Spinal cord (tissue), 10 donors: ENCODE measurements around the gene UBASH3B. TPM values are rescaled to one million over a fixed set of nuclear protein-coding genes. Genes with fewer than 3 reads are reported as not detected.

ENCODE experiments used
- DNase-seq, 6 donors: peaks; one replicate each; pipeline versions ENCODE4 v3.0.0 to v3.0.0-alpha.2; 2013 to 2015; ENCODE audit warnings: low spot score in 6 of 6, low read depth in 4 of 6
- H3K27ac ChIP-seq: one replicate; pipeline ENCODE4 v1.5.1; 2013; ENCODE audit warnings: low read depth, low read length, control low read depth
- H3K27me3 ChIP-seq: one replicate; pipeline ENCODE4 v1.6.1; 2013; ENCODE audit warnings: low read length; ENCODE audit not compliant: control insufficient read depth, insufficient read depth
- H3K36me3 ChIP-seq: one replicate; pipeline ENCODE4 v1.6.1; 2013; ENCODE audit warnings: low read length; ENCODE audit not compliant: control insufficient read depth, insufficient read depth
- H3K4me1 ChIP-seq: one replicate; pipeline ENCODE4 v1.6.1; 2013; ENCODE audit warnings: low read length; ENCODE audit not compliant: control insufficient read depth, insufficient read depth
- H3K4me3 ChIP-seq: one replicate; pipeline ENCODE4 v1.5.1; 2013; ENCODE audit warnings: low read depth, low read length, control low read depth
- H3K9me3 ChIP-seq: one replicate; pipeline ENCODE4 v1.6.1; 2013; ENCODE audit warnings: low read length; ENCODE audit not compliant: control insufficient read depth, insufficient read depth
- WGBS: methylation state at CpG from one replicate; pipeline ENCODE4 v1.1.5; 2013; ENCODE audit warnings: missing lambda C conversion rate; ENCODE audit not compliant: insufficient coverage; 5-methylcytosine and 5-hydroxymethylcytosine counted together
- polyA plus RNA-seq, 2 donors: library from polyadenylated mRNA; unstranded; fragments of 120-200 nt; gene quantifications; one replicate each; pipeline ENCODE4 v1.2.1, GENCODE V29; 2013; ENCODE audit not compliant: insufficient read length in 2 of 2
- total RNA-seq, 2 donors: library from RNA; depleted of rRNA in 1 of 2; stranded (reverse); fragments of 120-200 nt in 1 of 2; fragments of >200 nt in 1 of 2; gene quantifications; one replicate each; pipeline versions ENCODE4 v1.2.3 to v1.2.4, GENCODE V29; 2013 to 2014
- donor health status: healthy.

Gene UBASH3B
- total and polyA plus RNA-seq, 4 donors, result 6.0 to 17.2 (median 9.6) TPM

- no peak for DNase-seq
- H3K4me1 ChIP-seq, result peaks cover 14% of the 10 kb centered on the region
- H3K9me3 ChIP-seq, result no peaks in the 10 kb centered on the region
- no peak overlapping the region for H3K27ac ChIP-seq
- no peak overlapping the region for H3K4me3 ChIP-seq
- no peaks in the 10 kb centered on the region for H3K27me3 ChIP-seq
- 92% methylated on average over 5 of the region's 5 CpGs for WGBS
- no peaks in the 10 kb centered on the region for H3K36me3 ChIP-seq
These were observed 88.8 kb downstream of the UBASH3B start for GRCh38 chr11:122744357-122744756.

DNA sequence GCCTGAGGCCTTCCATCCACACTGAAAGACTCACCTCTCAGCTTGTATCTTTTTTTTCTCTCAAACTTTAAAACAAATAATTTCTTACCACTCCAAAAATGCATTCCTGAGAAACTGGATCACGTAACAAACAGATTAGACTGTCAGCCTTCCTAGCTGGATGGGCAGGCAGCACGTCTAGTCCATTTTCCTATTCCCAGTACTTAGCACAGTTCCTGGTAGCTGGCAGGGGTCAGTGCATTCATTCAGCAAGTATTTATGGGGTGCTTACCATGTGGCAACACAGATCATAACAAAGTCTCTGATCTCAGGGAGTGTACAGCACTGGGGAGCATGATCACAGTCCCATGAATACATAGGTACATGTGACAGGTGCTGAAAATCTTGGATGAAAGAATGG is 89.6 kb downstream of the UBASH3B start:
- peaks cover 20% of the 10 kb centered on the region for H3K4me1 ChIP-seq
- H3K4me3 ChIP-seq, result no peak overlapping the region
- no peak overlapping the region for H3K27ac ChIP-seq
- H3K36me3 ChIP-seq, result no peaks in the 10 kb centered on the region
- WGBS, result 56% methylated on average over 2 of the region's 2 CpGs
- no peaks in the 10 kb centered on the region for H3K27me3 ChIP-seq
- no peak for DNase-seq
- no peaks in the 10 kb centered on the region for H3K9me3 ChIP-seq

DNA sequence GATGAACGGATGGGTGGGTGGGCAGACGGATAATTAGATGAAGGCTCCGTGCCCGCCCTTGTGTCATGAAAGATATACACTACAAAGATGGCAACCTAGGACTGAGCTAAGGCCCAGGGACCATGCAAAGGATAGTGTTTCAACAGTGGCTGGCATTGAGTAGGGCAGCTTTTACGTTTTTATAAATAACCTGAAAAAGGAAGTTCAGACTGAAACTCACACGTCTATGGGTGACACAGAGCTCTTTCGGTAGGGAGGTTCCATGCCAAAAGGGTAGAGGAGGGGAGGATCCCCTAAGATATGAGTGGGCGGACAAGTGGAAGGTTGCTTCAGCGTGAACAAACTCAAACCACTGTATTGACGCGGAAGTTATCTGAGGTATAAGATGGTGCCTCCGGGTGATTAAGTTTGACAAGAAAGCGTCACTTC is 90.5 kb downstream of the UBASH3B start:
- H3K4me1 ChIP-seq, result peaks cover 20% of the 10 kb centered on the region
- H3K36me3 ChIP-seq, result no peaks in the 10 kb centered on the region
- WGBS, result 93% methylated on average over 4 of the region's 13 CpGs
- H3K27ac ChIP-seq, result no peak overlapping the region
- no peak for DNase-seq
- no peaks in the 10 kb centered on the region for H3K27me3 ChIP-seq
- no peak overlapping the region for H3K4me3 ChIP-seq
- no peaks in the 10 kb centered on the region for H3K9me3 ChIP-seq

DNA sequence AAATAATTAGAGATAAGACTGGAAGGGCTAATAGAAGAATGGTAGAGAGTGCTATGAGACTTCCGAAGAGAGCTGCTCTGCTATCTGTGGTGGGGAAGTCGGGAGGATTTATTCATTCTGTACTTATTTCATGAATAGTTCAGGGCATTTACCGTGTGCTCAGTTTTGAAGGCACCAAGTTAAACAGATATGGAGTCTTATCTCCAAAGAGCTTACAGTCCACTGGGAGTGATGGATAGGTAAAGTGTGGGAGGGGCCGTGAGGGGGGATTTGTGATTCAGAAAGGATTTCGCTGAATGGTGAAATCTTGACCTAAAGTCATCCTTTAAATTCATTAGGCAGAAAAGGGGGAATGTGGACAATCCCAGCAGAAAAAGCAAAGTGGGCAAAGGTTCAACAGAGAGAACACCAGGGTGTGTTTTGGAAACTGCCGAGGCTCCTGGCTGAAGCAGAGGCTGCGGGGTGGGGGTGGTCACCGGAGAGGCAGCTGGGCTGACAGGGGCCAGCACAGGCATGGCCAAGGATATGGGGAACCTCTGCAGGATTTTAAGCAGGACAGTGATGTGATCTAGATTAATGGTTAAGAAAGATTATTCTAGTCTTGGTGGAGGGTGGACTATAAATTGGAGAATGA is 91.2 kb downstream of the UBASH3B start:
- peak in 1 of 6 donors; percentile 55 for DNase-seq
- no peaks in the 10 kb centered on the region for H3K9me3 ChIP-seq
- H3K4me1 ChIP-seq, result peaks cover 26% of the 10 kb centered on the region
- WGBS, result 67% methylated on average over 7 of the region's 8 CpGs
- peak overlapping the region; percentile 49 for H3K27ac ChIP-seq
- H3K4me3 ChIP-seq, result no peak overlapping the region
- H3K27me3 ChIP-seq, result no peaks in the 10 kb centered on the region
- no peaks in the 10 kb centered on the region for H3K36me3 ChIP-seq

- WGBS, result 0% methylated on average over 1 of the region's 5 CpGs
- Histone ChIP-seq H3K27me3 (no peaks in the 10 kb centered on the region), H3K4me1 (peaks cover 25% of the 10 kb centered on the region), H3K9me3 (no peaks in the 10 kb centered on the region), H3K36me3 (no peaks in the 10 kb centered on the region), H3K4me3 (no peak overlapping the region), H3K27ac (peak overlapping the region; percentile 49)
- peak in 1 of 6 donors; percentile 72 for DNase-seq
These were observed 91.8 kb downstream of the UBASH3B start for GRCh38 chr11:122747351-122747781.

DNA sequence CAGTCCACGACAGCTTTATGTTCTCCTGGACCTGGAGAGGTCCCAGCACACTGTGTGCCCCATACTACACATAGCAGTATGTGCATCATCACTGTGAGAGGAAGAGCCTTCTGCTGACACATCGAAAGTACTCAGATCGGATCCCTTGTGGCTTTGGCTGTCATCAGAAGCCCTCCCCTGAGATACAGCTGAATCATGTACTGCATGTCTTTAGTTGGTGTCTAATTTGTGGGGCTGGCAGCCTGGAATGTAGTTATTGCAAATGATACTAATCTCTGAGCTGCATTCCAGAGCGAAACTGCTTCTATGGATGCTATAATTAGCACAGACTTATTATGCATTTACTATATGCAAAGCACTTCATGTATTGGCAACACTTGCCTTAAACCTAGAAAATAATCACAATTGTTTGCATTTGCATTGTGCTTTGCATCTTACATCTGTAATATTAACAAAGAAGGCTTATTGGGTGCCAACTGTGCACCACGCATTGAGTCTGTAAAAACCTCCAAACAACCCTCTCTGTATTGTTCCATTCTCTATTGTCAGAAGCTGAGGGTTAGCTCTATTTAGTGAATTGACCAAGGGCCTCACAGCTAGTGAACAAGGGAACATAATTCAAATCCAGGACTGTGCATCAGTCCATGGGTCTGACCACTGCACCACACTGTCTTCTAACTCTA is 93.6 kb downstream of the UBASH3B start:
- Histone ChIP-seq H3K27ac (no peak overlapping the region), H3K9me3 (no peaks in the 10 kb centered on the region), H3K4me1 (peaks cover 15% of the 10 kb centered on the region), H3K36me3 (no peaks in the 10 kb centered on the region), H3K27me3 (no peaks in the 10 kb centered on the region), H3K4me3 (no peak overlapping the region)
- peak in 2 of 6 donors; percentile 73 to 83 for DNase-seq
- 81% methylated on average over 3 of the region's 5 CpGs for WGBS

DNA sequence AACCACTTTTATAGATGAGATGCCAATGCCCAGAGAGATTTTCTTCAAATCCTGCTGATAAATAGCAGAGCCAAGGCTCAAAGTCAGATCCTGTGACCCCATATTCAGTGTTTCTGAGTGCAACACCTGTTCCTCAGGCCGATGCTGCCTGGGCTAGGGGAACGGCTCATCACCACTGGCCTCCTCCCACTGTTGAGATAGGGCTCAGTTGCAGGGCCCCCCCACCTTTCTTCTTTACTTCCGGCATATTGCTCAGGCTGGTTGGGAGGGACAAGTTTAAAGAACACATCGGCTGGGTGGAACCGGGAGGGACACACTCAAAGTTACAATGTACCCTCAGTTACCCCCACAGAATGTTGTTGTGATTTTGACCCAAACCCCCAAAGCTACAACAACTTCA is 94.5 kb downstream of the UBASH3B start:
- H3K9me3 ChIP-seq, result no peaks in the 10 kb centered on the region
- H3K27me3 ChIP-seq, result no peaks in the 10 kb centered on the region
- no peak overlapping the region for H3K27ac ChIP-seq
- no peak for DNase-seq
- peaks cover 15% of the 10 kb centered on the region for H3K4me1 ChIP-seq
- 86% methylated on average over 1 of the region's 5 CpGs for WGBS
- no peaks in the 10 kb centered on the region for H3K36me3 ChIP-seq
- H3K4me3 ChIP-seq, result no peak overlapping the region

GRCh38 chr11:122751292-122752070 is 96.0 kb downstream of the UBASH3B start:
- 57% methylated on average over 3 of the region's 5 CpGs for WGBS
- H3K9me3 ChIP-seq, result no peaks in the 10 kb centered on the region
- H3K36me3 ChIP-seq, result no peaks in the 10 kb centered on the region
- no peak overlapping the region for H3K27ac ChIP-seq
- H3K27me3 ChIP-seq, result no peaks in the 10 kb centered on the region
- H3K4me3 ChIP-seq, result no peak overlapping the region
- peaks cover 15% of the 10 kb centered on the region for H3K4me1 ChIP-seq
- DNase-seq, result peak in 1 of 6 donors; percentile 56

DNA sequence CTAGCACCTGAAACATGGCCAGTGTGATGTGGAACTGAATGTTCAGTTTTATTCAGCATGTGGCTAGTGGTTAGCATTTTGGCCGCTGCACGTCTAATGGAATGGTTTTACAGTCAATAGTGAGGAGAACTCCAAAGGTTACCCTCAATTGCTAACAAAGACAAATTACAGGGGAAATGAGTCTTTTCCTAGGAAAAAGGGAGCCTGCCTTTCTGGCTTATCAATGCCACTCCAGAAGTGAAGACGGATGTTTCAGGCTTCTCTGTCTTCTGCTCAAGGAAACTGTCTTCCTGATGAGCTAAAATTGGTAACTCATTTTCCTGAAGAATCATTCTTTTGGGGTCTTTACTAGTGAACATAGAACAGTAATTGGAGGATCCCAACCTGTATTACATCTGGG is 98.5 kb downstream of the UBASH3B start:
- WGBS, result 100% methylated on average over 2 of the region's 3 CpGs

More for the DNA sequence above, 98.5 kb downstream of the UBASH3B start:
- H3K36me3 ChIP-seq, result no peaks in the 10 kb centered on the region
- no peak overlapping the region for H3K4me3 ChIP-seq
- H3K27me3 ChIP-seq, result no peaks in the 10 kb centered on the region
- no peak overlapping the region for H3K27ac ChIP-seq
- H3K4me1 ChIP-seq, result peaks cover 12% of the 10 kb centered on the region
- DNase-seq, result no peak
- H3K9me3 ChIP-seq, result no peaks in the 10 kb centered on the region
